ENCODE measurements around the gene PNPLA6.
"Not testable (repeated sequence)": the region's sequence is repeated elsewhere in the genome, so short reads cannot be mapped to it uniquely, and the experiment has no call there.

Gene PNPLA6

DNA sequence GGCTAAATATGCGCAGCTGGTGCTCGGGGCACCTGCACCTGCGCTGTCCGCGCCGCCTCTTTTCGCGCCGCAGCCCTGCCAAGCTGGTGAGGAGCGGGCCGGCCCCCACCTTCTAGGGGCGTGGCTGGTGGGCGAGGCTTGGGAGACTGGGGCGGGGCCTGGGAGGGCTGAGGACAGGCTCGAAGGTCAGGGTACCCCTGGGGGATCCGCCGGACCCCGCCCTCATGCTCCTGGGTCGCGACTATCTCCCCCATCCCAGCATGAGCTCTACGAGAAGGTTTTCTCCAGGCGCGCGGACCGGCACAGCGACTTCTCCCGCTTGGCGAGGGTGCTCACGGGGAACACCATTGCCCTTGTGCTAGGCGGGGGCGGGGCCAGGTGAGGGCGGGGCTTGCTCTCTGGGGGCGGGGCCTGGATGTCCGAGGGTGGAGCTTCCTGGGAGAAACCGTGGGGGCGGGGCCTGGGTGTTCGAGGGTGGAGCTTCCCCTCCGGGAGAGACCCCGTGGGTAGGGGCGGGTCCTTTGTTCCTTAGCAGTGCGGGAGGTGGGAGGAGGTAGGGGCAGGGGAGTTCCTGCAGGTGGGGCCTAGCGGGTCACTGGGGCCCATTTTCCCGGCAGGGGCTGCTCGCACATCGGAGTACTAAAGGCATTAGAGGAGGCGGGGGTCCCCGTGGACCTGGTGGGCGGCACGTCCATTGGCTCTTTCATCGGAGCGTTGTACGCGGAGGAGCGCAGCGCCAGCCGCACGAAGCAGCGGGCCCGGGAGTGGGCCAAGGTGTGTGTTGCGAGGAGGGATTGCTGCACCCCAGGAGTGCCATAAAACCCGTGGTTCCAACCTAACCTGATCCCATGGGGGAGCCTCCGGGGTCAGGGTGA lies 19.7 kb downstream of the PNPLA6 start:
- no peak for DNase-seq (ENCODE audit: low spot score)

DNA sequence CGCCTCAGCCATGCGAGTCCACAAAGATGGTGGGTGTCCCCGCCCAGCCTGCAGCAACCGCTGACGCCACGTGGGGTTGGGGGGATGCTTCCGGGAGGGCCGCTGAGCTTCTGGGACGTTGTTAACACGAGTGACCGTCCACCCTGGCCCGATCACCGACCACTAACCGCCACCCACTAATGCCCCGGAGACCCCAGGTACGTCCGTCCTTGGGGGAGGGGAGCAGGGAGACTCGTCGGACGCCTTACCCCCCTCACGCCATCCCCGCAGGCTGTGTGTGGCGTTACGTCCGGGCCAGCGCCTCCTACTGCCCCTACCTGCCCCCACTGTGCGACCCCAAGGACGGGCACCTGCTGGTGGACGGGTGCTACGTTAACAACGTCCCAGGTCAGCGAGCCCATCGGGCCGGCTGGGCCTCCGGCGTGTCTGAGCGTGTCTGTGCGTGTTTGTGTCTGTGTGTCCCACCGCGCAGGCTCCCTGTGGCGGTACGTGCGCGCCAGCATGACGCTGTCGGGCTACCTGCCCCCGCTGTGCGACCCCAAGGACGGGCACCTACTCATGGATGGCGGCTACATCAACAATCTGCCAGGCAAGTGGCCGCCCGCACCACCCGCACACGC lies 21.3 kb downstream of the PNPLA6 start:
- no peak for DNase-seq (ENCODE audit: low spot score)

DNA sequence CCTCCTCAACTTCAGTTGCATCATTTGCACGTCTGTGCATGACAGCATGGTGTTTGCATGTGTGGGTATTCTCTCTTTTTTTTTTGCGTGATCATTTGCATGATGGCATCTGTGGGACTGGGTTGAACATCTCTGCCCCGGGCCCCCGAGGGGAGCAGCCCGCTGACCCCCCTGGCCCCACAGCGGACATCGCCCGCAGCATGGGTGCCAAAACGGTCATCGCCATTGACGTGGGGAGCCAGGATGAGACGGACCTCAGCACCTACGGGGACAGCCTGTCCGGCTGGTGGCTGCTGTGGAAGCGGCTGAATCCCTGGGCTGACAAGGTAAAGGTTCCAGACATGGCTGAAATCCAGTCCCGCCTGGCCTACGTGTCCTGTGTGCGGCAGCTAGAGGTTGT lies 23.1 kb downstream of the PNPLA6 start:
- no peak for DNase-seq (ENCODE audit: low spot score)

DNA sequence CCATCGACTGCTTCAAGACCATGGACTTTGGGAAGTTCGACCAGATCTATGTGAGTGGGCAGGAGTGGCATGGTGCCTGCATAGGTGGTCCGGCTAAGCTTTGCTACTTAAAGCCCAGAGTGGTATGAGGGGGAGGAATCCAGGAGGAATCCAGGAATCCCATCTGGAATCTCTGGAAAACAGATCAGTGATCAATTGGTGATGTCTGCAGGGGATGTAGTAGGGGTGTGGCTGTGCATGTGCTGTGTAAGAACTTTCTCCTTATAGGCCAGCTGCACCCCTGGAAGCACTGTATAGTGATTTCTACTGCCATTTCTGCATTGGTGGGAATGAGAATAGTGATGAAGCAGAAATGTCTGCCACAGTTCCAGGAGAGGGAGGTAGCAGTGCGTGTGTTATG lies 23.6 kb downstream of the PNPLA6 start:
- DNase-seq (ENCODE audit: low spot score) = no peak

DNA sequence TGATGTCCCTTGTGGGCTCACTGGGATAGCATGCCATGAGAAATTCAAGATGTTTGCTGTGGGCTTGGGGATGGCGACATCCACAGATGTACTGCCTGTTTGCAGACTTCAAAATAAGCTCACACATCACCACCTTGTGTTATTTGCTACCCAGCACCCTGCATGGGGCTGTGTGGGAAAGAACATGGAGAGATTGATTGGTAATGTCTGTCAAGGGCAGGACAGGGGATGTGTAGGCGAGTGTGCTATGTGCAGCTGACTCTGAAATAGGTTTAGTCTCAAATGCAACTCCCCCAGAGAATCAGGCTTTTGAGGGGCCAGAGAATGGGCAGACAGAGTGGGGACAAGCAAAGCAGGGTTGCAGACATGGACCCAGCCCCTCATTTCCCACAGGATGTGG lies 24.7 kb downstream of the PNPLA6 start:
- DNase-seq (ENCODE audit: low spot score) = no peak

DNA sequence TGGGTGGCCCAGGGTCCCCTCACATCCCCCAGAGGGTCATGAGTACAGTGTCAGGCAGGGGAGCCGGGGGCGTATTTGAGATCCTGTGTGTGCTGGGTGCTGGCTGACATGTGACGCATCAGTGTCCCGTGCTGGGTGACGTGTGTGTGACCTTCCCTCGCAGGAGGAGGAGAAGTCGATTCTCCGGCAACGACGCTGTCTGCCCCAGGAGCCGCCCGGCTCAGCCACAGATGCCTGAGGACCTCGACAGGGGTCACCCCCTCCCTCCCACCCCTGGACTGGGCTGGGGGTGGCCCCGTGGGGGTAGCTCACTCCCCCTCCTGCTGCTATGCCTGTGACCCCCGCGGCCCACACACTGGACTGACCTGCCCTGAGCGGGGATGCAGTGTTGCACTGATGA lies 25.8 kb downstream of the PNPLA6 start:
- no peak for DNase-seq (ENCODE audit: low spot score)

DNA sequence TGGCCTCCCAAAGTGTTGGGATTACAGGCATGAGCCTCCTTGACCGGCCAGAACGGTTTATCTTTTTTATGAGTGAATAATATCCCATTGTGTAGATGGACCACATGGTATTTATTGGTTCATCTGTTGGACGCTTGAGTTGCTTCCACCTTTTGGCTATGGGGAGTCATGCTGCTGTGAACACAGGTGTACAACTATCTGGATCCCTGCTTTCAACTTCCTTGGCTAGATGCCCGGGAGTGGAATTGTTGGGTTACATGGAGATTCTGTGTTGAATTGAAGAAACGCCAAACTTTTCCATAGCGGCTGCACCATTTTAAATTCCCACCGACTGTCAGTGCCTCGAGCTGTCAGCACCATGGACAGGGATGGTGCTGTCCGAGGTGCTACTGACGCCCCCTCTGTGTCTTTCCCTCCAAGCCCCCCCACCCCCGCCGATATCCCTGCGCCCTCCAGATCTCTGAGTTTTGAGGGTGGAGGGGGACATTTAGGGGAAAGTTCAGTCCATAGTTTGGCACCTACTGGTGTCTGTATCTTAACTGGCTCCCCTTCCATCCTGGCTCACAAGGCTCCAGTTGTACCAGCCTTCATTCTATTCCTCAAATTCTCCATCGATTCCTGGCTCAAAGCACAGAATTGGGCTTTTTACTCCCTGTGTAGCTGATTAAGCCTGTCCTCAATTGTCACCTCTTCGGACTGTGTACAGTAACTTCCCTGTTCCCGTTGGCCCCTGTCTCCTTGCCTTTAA lies 27.3 kb downstream of the PNPLA6 start:
- DNase-seq (ENCODE audit: low spot score) = no peak

DNA sequence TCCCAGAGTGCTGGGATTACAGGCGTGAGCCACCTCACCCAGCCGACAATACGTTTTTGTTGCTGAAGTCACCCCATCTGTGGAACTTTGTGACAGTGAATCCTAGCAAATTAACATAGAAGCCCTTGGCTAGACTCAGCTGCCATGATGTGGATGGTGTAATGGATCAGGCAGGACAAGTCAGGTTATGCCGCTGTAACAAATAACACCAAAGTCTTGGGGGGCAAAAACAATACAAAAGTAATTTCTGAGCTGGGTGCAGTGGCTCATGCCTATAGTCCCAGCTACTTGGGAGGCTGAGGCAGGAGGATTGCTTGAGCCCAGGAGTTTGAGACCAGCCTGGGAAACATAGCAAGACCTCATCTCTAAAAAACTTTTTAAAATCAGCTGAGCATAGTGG lies 29.3 kb downstream of the PNPLA6 start:
- DNase-seq (ENCODE audit: low spot score) = no peak

DNA sequence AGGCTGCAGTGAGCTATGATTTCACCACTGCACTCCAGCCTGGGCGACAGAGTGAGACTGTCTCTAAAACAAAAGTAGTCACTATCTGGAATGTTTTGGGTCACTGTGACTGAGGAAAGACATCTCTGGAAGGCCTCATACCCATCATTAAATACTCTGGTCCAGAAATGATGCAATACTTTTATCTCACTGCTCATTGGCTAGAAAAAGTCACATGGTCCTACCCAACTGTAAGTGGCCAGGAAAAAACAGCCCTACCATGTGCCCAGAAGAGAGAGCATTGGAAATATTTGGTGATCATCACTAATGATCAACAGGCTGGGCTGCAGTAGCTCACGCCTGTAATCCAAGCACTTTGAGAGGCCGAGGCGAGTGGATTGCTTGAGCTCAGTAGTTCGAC lies 29.8 kb downstream of the PNPLA6 start:
- no peak for DNase-seq (ENCODE audit: low spot score)

DNA sequence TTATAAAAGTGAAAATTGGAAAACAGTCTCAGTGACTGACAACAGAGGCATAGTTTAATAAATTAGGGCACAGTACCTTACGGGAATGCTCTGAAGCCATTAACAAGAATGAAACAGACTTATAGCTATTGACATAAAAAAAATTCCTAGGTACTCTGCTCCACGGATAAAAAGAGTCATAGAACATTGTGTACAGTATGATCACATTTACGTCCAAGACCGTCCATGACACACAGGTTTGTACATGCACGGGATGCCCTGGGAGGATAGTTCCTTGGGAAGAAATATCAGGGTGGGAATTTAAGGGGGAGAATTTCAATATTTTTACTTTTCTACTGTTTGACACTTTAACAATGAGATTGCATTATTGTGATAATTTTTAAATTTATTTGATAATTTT lies 35.2 kb downstream of the PNPLA6 start:
- DNase-seq (ENCODE audit: low spot score) = no peak

DNA sequence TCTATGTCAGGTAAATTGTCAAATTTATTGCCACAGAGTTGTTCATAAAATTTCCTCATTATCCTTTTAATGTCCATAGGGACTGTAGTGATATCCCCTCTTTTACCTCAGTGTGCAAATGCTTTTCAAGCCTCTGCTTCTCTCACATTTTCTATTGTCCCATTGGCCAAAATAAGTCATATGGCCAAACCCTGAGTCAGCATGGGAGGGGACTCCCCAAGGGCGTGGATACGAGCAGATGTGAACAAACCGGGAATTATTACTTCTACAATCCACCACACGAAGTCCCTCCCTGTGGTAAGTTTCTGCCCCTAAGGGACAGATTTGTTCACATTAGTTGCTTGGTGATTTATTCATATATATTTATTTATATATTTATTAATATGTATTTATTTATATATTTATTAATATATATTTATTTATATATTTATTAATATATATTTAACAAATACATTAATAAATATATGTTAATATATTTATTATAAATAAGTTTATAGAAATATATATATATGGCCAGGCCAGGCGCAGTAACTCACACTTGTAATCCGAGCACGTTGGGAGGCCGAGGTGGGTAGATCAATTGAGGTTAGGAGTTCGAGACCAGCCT lies 40.0 kb downstream of the PNPLA6 start:
- DNase-seq (ENCODE audit: low spot score) = no peak

DNA sequence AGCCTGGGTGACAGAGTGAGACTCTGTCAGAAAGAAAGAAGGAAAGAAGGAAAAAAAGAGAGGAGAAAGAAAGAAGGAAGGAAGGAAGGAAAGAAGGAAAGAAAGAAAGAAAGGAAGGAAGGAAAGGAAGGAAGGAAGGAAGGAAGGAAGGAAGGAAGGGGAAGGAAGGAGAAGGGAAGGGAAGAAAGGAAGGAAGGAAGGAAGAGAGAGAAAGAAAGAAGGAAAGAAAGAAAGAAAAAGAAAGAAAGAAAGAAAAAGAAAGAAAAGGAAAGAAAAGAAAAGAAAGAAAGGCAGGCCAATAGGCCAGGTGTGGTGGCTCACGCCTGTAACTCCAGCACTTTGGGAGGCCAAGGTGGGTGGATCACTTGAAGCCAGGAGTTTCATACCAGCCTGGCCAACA lies 41.9 kb downstream of the PNPLA6 start:
- not testable (repeated sequence) for DNase-seq (ENCODE audit: low spot score)

DNA sequence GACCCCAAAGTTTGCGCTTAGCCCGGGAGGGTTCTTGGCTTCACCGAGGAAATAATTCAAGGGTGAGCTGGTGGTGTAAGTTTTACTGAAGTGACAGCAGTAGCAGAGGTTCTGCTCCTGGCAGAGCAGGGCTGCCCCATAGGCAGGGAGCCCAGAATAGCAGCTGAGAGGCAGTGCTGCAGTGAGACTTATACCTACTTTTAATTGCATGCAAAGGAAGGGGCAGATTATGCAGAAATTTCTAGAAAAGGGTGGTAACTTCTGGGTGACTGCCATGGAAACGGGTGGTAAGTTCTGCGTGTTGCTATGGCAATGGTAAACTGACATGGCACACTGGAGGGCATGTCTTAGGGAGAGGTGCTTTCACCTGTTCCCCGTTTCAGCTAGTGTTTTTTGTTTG lies 42.6 kb downstream of the PNPLA6 start:
- DNase-seq (ENCODE audit: low spot score) = no peak

DNA sequence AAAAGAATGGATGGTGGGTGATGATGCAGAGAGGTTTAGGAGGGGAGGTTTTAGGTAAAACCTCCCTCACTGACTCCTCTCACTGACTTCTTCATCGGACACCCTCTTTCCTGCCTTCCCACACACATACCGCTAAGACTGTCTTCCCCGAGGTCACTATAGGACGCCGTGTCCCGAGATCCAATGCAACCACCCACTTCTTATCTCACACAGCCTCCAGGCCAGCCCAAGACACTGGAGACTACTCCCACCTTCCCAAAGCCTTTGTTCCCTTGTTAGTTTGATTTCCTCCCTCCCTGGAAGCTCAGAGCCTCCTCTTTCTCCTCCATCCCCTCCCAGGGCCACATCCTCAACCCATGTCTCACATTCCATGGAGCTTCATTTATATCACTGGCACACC lies 43.7 kb downstream of the PNPLA6 start:
- no peak for DNase-seq (ENCODE audit: low spot score)

DNA sequence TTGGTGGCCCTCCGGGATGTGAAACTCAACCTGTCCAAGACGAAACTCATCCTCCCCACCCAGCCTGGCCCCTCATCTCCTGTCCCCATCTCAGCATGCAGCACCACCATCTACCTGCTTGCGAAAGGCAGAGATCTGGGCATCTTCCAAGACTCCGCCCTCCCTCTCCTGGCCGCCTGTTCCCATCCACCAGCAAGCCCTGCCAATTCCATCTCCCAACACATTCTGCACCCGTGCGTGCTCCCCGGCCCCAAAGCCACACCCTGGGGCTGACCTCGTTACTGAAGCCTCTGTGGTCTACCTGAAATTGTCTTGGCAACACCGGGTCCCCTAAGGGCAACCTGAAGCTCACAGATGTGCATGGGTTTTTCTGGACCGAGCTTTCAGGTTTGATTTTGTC lies 46.9 kb downstream of the PNPLA6 start:
- DNase-seq (ENCODE audit: low spot score) = no peak

DNA sequence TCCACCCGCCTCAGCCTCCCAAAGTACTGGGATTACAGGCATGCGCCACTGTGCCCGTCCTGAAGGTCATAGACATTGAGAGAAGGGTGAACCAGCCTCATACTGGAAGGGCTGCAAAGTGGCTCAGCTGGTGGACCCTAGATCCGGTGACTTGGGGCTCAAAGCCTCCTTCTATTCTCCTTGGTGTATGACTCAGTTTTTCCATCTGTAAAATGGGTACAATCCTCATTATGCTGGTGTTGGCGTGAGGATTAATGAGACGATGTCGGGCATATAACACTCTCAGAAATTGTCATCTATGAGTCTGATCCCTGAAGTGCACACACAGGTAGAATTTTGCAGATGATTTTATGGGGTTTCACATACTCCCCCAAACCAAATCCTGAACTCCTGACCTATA lies 54.3 kb downstream of the PNPLA6 start:
- no peak for DNase-seq (ENCODE audit: low spot score)

DNA sequence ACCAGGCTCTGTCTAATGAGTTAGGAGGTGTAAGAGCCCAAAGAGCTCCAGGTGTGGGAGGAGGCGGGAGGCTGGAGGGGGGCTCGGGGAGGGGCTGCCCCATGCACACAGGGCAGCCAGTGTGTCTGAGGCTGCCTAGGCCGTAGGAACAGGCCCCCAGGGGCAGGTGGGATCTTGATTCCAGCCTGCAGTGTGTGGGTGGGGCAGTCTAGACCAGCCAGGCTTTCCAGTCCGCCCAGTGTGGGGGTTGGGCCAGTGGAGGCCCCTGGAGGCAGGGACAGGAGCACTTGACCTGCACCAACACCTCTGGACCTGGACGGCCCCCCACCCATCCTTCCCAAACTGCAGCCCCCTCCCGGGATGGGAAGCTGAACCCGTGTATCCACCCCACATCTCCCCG lies 54.7 kb downstream of the PNPLA6 start:
- no peak for DNase-seq (ENCODE audit: low spot score)

DNA sequence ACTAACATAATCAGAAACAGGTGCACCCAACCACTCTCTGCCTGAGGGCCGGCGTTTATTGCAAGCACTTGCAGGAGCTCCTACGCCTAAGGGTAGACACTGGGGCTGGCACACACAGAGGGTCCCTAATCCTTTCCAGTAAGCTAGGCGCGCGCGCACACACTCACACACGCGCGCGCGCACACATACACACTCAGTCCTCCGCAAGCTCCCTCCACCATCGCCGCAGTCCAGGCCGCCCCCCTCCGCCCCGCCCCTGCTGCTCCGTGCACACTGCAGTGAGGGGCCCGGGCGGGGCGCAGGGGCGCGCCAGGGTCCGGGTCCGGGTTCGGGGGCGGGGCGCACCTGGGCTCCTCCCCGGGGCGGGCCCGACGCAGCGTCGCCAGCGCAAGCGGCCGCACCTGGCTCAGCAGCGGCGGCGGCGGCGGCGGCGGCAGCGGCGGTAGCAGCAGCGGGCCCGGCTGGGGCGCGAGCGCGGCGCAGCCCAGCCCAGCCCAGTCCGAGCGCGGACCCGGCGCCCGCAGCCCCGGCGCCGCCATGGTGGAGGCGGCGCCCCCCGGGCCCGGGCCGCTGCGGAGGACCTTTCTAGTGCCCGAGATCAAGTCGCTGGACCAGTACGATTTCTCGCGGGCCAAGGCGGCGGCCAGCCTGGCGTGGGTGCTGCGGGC lies 60.1 kb downstream of the PNPLA6 start, which contains the start of gene CAMSAP3:
Gene CAMSAP3, plus strand, starts transcription at position 398 of the 668 bp plus-strand sequence. Its CDS starts 140 bp downstream, at position 538.
- peak; percentile 14 for DNase-seq (ENCODE audit: low spot score)

DNA sequence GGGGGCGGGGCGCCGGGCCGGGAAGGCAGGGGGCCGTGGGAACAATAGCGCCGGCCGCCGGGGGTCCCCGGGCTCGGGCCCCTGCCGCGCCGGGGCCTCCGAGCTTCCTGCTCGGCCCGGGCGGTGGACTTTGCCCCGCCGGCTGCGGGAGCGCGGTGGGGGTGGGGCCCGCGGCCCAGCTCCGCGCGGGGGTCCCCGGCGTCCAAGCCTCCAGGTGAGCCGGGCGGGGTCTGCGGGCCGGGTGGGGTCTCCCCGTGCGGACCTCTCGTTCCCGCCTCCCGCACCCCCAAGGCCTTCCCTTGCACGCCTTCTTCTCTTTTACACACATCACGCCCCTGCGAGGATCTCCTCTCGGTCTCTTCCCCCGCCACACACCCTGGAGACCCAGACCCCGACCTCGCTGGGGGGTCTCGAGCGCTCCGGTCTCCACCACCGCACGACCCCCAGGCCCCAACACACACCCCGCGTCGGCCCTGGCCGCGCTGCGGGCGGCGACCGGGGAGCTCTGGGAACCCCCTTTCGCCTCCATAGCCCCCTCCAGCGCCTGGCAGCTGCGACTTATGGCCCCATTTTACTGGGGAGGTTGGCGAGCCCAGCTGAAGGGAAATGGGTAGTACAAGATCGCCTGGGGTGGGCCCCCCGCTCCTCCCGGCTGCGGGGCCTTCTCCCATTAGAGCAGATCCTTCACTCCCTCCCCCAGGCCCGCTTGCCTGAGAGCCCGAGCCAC lies 60.9 kb downstream of the PNPLA6 start:
- no peak for DNase-seq (ENCODE audit: low spot score)

DNA sequence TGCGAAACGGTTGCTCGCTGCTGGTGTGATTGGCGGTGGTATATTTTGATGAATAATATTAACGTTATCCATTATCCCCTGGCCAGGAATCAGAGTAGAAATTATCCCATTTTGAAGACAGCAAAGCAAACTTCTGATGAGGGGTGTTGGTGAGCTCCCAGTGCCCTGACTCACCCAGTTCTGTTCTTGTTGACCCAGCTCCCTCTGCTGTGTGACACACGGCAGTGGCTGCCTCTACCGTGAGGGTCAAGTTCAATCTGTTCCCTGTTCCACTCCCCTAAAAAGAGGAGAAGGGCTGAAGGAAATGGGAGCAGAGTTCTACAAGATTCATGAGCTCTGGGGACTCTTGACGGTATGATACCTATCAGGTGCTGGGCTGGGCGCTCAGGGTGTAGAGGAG lies 62.2 kb downstream of the PNPLA6 start:
- DNase-seq (ENCODE audit: low spot score) = no peak

DNA sequence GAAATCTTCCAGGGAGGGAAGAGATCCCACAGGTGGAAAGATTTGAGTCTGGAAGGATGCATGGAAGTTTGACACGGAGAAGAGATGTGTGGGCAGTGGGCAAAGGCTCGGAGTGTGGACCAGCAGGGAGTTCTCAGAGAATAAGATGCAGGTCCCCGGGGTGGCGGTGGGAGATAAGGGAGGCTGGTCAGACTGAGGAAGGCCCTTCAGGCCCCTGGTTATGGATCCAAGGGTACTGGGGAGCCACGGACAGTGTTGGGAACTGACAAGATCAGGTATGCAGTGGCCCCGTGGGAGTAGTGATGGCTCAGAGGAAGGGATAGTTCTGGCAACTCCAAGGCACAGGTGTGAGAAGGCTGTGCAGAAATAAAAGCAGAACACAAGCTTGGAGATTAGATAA lies 62.7 kb downstream of the PNPLA6 start:
- no peak for DNase-seq (ENCODE audit: low spot score)

All from CD4-positive, alpha-beta T cell treated with Interleukin-15 for 4 hours (primary cell).